Vagina (tissue), 2 donors: ENCODE measurements around the gene MAD1L1. TPM values are rescaled to one million over a fixed set of nuclear protein-coding genes. Genes with fewer than 3 reads are reported as not detected.

Experiments used
- DNase-seq, 2 donors: peaks; one replicate each; pipeline ENCODE4 v3.0.0-alpha.2; 2017; ENCODE audit errors: extremely low spot score in 2 of 2
- H3K27ac ChIP-seq: fragments of 200-600 bp; sonication (generic); one replicate; pipeline ENCODE4 v1.5.1; 2019
- H3K27me3 ChIP-seq: fragments of 200-600 bp; sonication (generic); one replicate; pipeline ENCODE4 v1.5.1; 2019
- H3K36me3 ChIP-seq, 2 donors: fragments of 200-600 bp; sonication (generic); one replicate each; pipeline ENCODE4 v1.5.1; 2017 to 2019
- H3K4me1 ChIP-seq: fragments of 200-600 bp; sonication (generic); one replicate; pipeline ENCODE4 v1.5.1; 2019
- H3K4me3 ChIP-seq, 2 donors: fragments of 200-600 bp; sonication (generic); 1 replicate in 1 of 2; 2 replicates in 1 of 2; pipeline ENCODE4 v1.5.1; 2016 to 2019
- H3K9me3 ChIP-seq: fragments of 200-600 bp; sonication (generic); one replicate; pipeline ENCODE4 v1.5.1; 2019
- CTCF ChIP-seq, 3 experiments: fragments of 450-650 bp in 2 of 3; fragments of 200-600 bp in 1 of 3; sonication (generic) in 1 of 3; IDR thresholded peaks; one replicate each; pipeline ENCODE4 v1.5.1; 2017 to 2019; ENCODE audit warnings: antibody characterized with exemption in 3 of 3, mild to moderate bottlenecking in 2 of 3, moderate library complexity in 2 of 3
- POLR2A ChIP-seq, 2 donors: fragments of 450-650 bp; IDR thresholded peaks; one replicate each; pipeline ENCODE4 v1.6.1; 2017; ENCODE audit warnings: antibody characterized with exemption in 2 of 2, mild to moderate bottlenecking in 2 of 2, moderate library complexity in 2 of 2
- POLR2AphosphoS5 ChIP-seq, 2 donors: sonication (generic); formaldehyde crosslinking; IDR thresholded peaks; one replicate each; pipeline ENCODE4 v1.9.0; 2017; ENCODE audit warnings: antibody characterized with exemption in 2 of 2, mild to moderate bottlenecking in 2 of 2, low read depth in 1 of 2; ENCODE audit not compliant: insufficient read depth in 1 of 2
- intact Hi-C: fragments of 100-400 bp; cut with DNase I; formaldehyde crosslinking; loops from one replicate; pipeline ENCODE4 v1.15.1; 2023
- total RNA-seq: library from RNA; depleted of rRNA; stranded (reverse); fragments of >200 nt; gene quantifications from one replicate; pipeline ENCODE4 v1.2.3, GENCODE V29; 2016

MAD1L1 gene
- total RNA-seq, 1 donor from 2014 or later: 62.4 TPM

- no peak overlapping the region for H3K27ac ChIP-seq
- H3K9me3 ChIP-seq: no peaks in the 10 kb centered on the region
- TF ChIP-seq POLR2A (IDR thresholded peaks at IDR 0.05) (no peak), CTCF (IDR thresholded peaks at IDR 0.05) (no peak), POLR2AphosphoS5 (IDR thresholded peaks at IDR 0.05; ENCODE audit: insufficient read depth in 1 of 2, low read depth in 1 of 2) (no peak)
- no peak for DNase-seq
- no peaks in the 10 kb centered on the region for H3K36me3 ChIP-seq
- no peak overlapping the region for H3K4me3 ChIP-seq
- intact Hi-C loops: no loop called here
- H3K27me3 ChIP-seq: no peaks in the 10 kb centered on the region
- peaks cover under 1% of the 10 kb centered on the region for H3K4me1 ChIP-seq
Measured at GRCh38 chr7:2098056-2098455, 134.7 kb downstream of the MAD1L1 start.

GRCh38 chr7:2097492-2097891, 135.3 kb downstream of the MAD1L1 start:
- no peak for DNase-seq
- no peaks in the 10 kb centered on the region for H3K36me3 ChIP-seq
- intact Hi-C loops: loop anchor here (1.0 kb wide), 1 partner anchor 20 kb away; no protein-coding TSS in a partner anchor
- no peaks in the 10 kb centered on the region for H3K4me1 ChIP-seq
- no peak overlapping the region for H3K4me3 ChIP-seq
- H3K27ac ChIP-seq: no peak overlapping the region
- H3K27me3 ChIP-seq: no peaks in the 10 kb centered on the region
- no peaks in the 10 kb centered on the region for H3K9me3 ChIP-seq
- TF ChIP-seq CTCF (IDR thresholded peaks at IDR 0.05) (no peak), POLR2A (IDR thresholded peaks at IDR 0.05) (no peak), POLR2AphosphoS5 (IDR thresholded peaks at IDR 0.05; ENCODE audit: insufficient read depth in 1 of 2, low read depth in 1 of 2) (no peak)

- H3K4me3 ChIP-seq: no peak overlapping the region
- no peak overlapping the region for H3K27ac ChIP-seq
- H3K36me3 ChIP-seq: no peaks in the 10 kb centered on the region
- DNase-seq: no peak
- H3K4me1 ChIP-seq: no peaks in the 10 kb centered on the region
- no peak for TF ChIP-seq POLR2A (IDR thresholded peaks at IDR 0.05)
- no peak for TF ChIP-seq CTCF (IDR thresholded peaks at IDR 0.05)
- no peak for TF ChIP-seq POLR2AphosphoS5 (IDR thresholded peaks at IDR 0.05; ENCODE audit: insufficient read depth in 1 of 2, low read depth in 1 of 2)
- no peaks in the 10 kb centered on the region for H3K27me3 ChIP-seq
- no peaks in the 10 kb centered on the region for H3K9me3 ChIP-seq
- intact Hi-C loops: loop anchor here (1.0 kb wide), 1 partner anchor 20 kb away; no protein-coding TSS in a partner anchor
Measured at GRCh38 chr7:2096692-2097387, 135.9 kb downstream of the MAD1L1 start.

- no peak for TF ChIP-seq CTCF (IDR thresholded peaks at IDR 0.05)
- no peak for TF ChIP-seq POLR2AphosphoS5 (IDR thresholded peaks at IDR 0.05; ENCODE audit: insufficient read depth in 1 of 2, low read depth in 1 of 2)
- TF ChIP-seq POLR2A (IDR thresholded peaks at IDR 0.05): no peak
- Histone ChIP-seq H3K4me3 (no peak overlapping the region), H3K27ac (no peak overlapping the region), H3K9me3 (no peaks in the 10 kb centered on the region), H3K36me3 (no peaks in the 10 kb centered on the region), H3K27me3 (no peaks in the 10 kb centered on the region), H3K4me1 (no peaks in the 10 kb centered on the region)
- intact Hi-C loops: no loop called here
- DNase-seq: no peak
Measured at GRCh38 chr7:2095436-2095835, 137.3 kb downstream of the MAD1L1 start.

- H3K9me3 ChIP-seq: no peaks in the 10 kb centered on the region
- TF ChIP-seq POLR2AphosphoS5 (IDR thresholded peaks at IDR 0.05; ENCODE audit: insufficient read depth in 1 of 2, low read depth in 1 of 2): no peak
- intact Hi-C loops: no loop called here
Measured at GRCh38 chr7:2094454-2095045, 138.2 kb downstream of the MAD1L1 start.

More at GRCh38 chr7:2094454-2095045, 138.2 kb downstream of the MAD1L1 start:
- Histone ChIP-seq H3K27ac (no peak overlapping the region), H3K36me3 (no peaks in the 10 kb centered on the region), H3K27me3 (no peaks in the 10 kb centered on the region), H3K4me3 (no peak overlapping the region), H3K4me1 (no peaks in the 10 kb centered on the region)
- no peak for DNase-seq
